GM12874 (cell line): ENCODE results near the gene FGF12.

Experiments
- TF ChIP-seq, protein P1 (sequence below): IDR thresholded peaks from 2 replicates; pipeline ENCODE4 v1.5.1; 2011; ENCODE audit warnings: low read depth, mild to moderate bottlenecking, control low read depth, low read length, moderate library complexity; ENCODE audit not compliant: insufficient read depth

FGF12 gene

GRCh38 chr3:192168202-192168601 is 559.1 kb downstream of the FGF12 start:
- TF ChIP-seq, protein P1, sequence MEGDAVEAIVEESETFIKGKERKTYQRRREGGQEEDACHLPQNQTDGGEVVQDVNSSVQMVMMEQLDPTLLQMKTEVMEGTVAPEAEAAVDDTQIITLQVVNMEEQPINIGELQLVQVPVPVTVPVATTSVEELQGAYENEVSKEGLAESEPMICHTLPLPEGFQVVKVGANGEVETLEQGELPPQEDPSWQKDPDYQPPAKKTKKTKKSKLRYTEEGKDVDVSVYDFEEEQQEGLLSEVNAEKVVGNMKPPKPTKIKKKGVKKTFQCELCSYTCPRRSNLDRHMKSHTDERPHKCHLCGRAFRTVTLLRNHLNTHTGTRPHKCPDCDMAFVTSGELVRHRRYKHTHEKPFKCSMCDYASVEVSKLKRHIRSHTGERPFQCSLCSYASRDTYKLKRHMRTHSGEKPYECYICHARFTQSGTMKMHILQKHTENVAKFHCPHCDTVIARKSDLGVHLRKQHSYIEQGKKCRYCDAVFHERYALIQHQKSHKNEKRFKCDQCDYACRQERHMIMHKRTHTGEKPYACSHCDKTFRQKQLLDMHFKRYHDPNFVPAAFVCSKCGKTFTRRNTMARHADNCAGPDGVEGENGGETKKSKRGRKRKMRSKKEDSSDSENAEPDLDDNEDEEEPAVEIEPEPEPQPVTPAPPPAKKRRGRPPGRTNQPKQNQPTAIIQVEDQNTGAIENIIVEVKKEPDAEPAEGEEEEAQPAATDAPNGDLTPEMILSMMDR: no peak

DNA sequence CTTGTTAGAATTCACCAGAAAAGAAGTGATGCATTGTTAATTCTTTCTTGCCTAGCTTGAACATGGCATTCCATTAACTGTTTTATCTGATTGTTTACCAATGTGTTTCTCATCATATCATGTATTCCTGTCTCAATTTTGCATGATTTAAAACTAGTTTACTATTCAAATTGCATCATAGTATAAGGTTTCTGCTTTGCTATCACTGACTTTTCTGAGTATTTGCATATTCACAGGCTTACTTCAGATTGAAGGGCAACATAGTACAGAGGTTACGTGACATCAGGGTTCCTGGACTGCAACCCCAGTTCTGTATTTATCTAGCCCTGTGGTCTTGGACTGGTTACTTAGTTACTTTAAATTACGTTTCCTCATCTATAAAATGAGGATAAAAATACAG is 561.8 kb downstream of the FGF12 start:
- TF ChIP-seq, protein P1: no peak

DNA sequence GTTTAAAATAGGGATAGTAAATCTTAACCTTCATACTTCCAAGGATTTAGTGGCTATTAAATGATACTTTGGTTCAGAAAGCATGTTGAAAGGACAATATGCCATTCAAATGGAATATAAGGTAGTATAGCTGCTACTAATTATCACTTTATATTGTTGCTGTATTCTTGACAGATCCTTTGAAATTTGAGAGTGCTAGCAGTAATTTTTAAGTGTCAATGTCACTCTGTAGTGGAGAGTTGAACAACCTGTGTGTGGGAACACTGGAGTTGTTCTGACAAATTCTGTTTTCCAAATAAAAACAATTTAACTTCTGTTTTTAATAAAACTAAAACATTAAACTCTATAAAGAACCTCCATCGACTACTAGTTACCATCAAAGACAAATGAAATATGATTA is 565.7 kb downstream of the FGF12 start:
- TF ChIP-seq, protein P1: no peak

DNA sequence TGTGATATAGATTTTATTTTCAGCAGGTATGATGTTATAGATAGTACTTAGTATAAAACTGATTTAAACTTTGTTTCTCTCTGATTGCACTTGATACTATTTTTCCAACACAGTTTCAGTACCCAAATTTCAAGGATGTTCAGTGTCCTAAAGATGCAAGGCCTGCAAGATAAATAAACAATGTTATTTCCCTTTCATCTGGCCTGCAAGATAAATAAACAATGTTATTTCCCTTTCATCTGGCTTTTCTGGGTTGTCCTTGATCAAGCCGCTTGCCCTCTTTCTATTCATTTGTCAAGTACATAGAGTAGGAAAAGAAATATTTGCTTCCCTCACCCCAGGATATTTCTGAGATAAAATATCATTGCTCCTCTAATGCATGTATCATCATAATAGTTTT is 571.0 kb downstream of the FGF12 start:
- TF ChIP-seq, protein P1: no peak

DNA sequence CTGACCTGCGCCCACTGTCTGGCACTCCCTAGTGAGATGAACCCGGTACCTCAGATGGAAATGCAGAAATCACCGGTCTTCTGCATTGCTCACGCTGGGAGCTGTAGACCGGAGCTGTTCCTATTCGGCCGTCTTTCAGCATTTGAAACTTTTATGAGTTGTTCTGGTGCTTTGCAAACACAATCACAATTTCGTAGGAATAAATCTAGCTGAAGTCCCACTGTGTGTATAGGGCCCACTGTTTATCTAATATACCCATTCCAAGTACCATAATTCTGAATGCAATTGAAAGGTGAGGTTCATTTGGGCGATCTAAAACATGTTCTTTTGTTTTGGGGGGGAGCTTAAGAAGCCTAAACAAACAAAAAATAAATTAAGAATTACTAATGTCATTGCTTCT is 572.1 kb downstream of the FGF12 start:
- TF ChIP-seq, protein P1: no peak

DNA sequence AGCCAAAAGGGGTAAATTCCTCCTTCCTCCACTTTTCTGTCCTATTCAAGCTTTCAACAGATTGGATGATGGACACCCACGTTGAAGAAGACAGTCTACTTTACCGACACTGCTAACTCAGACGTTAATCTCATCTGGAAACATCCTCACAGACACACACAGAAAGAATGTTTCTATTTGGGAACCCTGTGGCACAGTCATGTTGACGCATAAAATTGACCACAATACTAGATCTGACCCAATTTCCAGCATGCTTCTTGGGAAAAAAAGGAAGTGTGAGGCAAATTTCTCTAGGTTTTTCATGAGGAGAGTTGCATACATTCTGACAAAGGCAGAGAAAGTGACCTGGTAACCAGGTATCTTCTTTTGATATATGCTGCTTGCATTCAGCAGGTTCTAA is 594.1 kb downstream of the FGF12 start:
- TF ChIP-seq, protein P1: no peak

- TF ChIP-seq, protein P1: peak; percentile 72
Observed at GRCh38 chr3:192130534-192131132, 596.7 kb downstream of the FGF12 start.
